ENCODE data around the gene COL18A1.
"Not testable (repeated sequence)": the region's sequence is repeated elsewhere in the genome, so short reads cannot be mapped to it uniquely, and the experiment has no call there.

Gene COL18A1

GRCh38 chr21:45442686-45443594 is 38.0 kb downstream of the COL18A1 start:
- not testable (repeated sequence) for DNase-seq

- no peak for DNase-seq
Observed at GRCh38 chr21:45443595-45444181, 38.7 kb downstream of the COL18A1 start.

DNA sequence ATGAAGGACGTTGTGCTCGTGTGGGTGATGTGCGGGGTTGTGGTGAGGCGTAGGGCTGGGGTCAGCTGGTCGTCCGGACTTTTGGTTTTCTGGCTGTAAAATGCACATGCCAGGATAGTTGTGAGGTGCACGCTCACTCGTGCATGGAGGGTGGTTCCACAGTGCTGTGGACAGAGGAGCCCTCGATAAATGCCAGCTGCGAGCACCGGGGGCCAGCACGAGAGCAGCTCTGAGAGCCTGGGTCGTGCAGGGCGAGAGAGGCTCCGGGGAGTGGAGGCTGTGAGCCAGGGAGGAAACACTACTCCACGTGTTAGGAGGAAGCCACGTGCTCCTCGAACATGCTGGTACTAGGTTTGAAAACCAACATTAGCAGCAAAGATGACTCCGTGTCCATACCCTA is 39.4 kb downstream of the COL18A1 start:
- DNase-seq = no peak

DNA sequence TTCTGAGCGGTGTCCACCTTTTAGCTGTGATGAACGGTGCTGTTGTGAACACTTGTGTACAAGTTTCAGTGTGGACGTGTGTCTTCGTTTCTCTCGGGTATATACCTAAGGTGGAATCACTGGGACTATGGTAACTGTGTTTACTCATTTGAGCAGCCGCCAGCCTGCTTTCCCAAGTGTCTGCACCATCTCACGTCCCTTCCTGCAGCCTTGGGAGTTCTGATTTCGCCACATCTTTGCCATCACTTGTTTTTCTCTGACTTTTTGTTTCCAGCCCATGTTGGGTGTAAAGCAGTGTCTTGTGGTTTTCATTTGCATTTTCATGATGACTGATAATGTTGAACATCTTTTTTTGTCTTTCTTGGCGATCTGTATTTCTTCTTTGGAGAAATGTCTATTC is 40.4 kb downstream of the COL18A1 start:
- DNase-seq = no peak

- DNase-seq = no peak
Observed at GRCh38 chr21:45447821-45448220, 42.9 kb downstream of the COL18A1 start.

DNA sequence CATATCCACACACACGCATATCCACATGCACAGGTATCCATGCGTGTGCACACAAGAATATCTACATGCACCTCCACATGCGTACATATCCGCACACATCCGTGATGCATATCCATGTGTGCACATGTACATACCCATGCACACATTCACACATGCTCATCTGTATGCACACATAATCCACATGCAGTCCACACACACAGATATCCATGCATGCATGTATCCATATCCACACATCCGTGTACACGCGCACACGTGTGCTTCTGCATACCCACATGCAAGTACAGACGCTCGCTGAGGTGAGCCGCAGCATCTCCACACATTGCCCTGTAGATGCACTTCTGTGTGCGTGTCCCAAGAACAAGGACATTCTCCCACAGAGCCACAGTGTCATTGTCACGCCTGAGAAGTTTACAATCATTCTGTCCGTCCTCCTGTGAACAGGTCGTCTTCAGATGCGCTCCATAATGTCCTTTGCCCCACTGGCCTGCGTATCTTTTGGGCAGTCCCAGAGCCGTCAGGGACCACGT is 43.4 kb downstream of the COL18A1 start:
- DNase-seq = no peak

DNA sequence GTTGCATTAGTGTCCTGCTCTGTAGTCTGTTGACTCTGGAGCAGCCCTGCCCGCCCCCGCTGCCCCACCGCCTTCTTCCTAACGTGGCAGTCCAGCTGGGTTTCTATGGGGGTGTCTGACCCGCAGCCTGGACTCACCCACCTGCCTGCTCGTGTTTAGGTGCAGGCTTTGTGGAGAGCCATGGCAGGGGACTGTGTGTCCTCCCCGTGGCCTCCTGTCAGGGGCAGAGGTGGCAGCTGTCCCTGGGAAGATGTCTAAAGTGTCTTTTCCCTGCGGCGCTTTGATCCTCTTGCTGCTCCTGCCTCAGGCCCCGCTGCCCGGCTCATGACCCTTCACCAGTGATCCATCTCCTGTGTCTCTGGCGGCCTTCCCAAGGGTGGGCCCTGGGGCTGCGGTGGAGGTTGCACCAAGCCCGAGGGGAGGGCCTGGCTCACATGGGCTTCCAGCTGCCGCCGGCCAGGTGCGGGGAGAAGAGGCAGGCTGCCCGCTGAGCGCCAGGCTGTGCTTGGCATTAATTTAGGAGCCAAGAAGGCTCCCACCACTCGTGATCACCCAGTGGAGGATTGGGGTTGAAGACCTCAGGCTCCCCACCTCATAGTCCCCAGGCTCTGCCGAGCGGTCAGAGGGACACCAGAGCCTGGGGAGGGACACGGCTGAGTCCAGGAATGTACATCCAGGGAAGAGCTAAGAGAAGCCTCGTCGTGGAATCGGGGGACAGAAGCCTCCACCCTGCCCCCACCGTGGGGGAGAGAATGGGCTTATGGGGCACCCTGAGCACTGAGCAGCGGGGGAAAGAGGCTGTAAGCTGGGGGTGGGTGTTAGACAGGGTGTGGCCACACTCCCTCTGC is 44.1 kb downstream of the COL18A1 start:
- no peak for DNase-seq

DNA sequence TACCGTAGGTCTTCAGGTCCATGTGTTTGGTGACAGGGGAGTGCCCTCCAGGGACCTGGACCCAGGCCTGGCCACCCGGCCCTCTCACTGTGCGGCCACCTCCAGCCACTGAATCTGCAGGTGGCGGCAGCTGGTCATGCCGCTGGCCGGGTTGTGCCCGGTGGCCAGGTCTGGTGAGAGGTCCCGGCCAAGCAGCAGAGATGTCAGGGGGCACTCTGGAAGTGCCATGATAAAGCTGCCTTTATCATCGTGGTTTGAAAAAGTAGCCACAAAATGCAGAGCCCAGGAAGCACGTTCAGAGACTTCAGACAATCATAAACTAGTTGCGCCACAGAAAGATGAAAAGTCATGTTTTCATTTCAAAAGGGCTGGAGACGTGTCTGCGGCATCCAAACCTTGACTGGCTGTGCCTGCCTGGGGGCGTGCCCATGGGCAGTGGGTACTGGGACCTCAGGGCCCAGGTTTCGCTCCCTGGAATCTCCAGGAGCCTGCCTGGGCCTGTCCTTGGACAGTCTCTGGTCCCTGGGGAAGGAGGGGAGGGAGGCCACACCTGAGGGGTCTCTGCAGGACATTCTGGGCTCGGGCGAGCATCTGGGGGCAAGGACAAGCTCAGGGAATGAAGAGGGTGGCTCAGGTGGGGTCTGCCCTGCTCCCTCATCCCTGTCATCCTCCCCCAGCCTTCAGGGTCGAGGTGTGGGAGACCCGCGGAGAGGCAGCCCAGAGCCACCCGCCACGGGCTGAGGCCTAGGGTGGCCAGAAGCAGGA is 44.9 kb downstream of the COL18A1 start:
- DNase-seq = no peak

DNA sequence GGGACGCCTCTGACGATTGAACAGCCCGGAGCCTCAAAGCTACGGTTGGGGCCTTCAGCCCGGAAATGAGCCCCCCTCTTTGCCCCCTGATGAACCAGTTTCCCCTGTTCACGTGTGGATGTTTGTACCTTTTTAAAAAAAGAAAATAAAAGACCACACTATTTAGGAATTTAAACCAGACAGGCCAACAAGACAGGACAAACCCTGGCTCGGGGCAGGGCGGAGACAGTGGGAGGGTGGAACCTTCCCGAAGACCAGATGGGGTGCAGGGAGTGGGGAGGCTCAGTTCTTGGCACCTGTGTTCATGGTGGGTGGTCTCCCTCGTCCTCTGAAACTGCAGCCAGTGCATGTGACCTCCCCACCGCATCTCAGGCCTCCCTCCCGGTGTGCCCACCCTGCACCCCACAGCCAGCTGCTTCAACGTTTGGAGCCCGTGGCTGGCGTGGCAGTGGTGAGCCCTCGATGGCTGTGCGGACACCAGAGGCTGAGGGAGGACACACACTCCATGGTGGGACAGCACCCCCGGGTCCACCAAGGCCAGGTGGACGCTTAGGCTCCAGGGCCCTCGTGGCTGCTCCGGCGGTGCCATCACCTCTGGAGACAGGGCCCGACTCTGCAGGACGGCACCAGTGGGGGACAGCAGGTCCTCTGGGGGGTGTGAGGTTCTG is 45.6 kb downstream of the COL18A1 start:
- no peak for DNase-seq

- no peak for DNase-seq
Observed at GRCh38 chr21:45451091-45451740, 46.3 kb downstream of the COL18A1 start.

DNA sequence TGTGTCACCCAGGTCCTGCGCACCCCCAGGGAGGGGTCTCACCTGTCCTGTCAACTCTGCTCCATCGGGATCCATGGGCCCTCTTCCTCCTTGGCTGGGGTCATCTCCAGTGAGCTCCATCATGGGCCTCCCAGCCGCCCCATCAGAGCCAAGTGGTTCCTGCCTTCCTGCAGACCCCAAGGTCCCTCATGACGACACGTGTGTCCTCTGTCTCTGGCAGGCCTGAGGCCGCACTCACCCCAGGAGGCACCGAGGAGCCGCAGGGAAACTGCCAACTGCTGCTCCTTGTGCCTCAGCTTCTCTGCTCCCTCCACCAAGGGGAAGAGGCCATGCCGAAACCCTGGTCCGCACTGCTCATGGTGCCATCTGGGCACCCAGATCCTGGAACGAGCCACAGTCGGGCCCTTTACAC is 46.8 kb downstream of the COL18A1 start:
- DNase-seq = no peak

- no peak for DNase-seq
Observed at GRCh38 chr21:45452696-45453307, 47.8 kb downstream of the COL18A1 start.

- DNase-seq = no peak
Observed at GRCh38 chr21:45453308-45453950, 48.5 kb downstream of the COL18A1 start.

DNA sequence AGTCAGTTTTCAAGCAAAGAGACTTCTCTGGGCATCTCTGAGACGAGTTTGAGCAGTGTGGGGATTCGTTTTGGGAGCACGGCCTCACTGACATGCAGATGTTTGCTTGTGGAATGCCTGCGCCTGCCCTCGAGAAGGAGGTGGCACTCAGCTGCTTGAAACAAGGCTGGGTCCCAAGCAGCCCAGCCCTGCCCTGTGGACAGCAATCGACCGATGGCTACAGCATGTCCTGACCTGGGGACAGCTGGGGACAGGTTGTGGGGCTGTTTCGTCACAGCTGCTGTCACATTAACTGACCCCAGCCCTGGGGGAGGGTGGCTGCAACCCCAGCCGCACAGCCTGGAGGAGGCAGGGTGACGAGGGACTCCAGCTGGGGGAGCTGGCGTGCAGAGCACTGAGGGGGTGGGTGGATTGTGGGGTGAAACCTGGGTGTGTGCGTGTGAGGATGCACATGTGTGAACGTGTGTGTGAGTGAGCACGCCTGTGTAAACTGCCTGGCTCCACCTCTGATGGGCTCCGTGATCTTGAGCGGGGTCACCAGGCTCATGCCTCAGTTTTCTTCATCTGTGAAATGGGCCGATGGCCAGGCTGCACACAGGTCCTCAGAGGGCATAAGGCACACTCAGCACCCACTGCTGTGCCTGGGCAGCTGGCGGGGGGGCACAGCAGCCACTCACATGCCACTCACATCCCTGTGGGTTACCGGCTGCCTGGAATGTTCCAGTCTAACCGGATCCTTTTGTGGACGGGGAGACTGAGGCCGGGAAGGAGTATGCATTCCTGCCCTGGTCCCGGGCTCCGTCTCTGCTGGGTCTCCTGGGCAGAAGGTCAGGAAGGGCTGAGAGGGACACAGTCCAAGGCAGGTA is 49.3 kb downstream of the COL18A1 start:
- DNase-seq = no peak

DNA sequence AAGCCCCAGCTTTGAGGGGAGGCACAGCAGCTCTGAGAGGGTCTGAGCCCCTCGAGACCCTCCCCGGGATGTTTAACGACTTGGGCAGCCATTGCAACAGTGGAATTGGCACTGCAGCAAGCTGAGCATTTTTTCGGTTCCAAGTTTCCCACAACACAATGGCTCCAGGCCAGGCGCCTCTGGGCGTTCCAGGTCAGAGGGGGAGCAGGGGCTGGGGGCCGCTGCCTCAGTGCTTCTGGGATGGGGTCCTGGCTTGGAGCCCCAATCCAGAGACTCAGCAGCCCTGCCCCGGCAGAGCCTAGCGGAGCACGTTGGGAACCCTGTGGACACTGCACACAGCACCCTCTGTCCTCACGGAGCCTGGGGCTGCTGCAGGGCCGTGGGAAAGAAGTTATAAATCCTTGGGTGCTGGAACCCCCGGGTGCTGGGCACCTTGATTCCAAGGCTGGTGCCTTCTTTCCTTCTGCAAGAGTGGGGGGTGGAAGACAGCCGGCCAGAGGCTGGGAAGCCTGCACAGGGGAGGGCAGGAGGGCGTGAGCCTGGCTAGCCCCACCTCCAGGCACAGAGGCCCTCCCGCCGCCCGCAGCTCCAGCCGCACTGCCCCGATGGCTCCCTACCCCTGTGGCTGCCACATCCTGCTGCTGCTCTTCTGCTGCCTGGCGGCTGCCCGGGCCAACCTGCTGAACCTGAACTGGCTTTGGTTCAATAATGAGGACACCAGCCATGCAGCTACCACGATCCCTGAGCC is 50.1 kb downstream of the COL18A1 start:
- no peak for DNase-seq

DNA sequence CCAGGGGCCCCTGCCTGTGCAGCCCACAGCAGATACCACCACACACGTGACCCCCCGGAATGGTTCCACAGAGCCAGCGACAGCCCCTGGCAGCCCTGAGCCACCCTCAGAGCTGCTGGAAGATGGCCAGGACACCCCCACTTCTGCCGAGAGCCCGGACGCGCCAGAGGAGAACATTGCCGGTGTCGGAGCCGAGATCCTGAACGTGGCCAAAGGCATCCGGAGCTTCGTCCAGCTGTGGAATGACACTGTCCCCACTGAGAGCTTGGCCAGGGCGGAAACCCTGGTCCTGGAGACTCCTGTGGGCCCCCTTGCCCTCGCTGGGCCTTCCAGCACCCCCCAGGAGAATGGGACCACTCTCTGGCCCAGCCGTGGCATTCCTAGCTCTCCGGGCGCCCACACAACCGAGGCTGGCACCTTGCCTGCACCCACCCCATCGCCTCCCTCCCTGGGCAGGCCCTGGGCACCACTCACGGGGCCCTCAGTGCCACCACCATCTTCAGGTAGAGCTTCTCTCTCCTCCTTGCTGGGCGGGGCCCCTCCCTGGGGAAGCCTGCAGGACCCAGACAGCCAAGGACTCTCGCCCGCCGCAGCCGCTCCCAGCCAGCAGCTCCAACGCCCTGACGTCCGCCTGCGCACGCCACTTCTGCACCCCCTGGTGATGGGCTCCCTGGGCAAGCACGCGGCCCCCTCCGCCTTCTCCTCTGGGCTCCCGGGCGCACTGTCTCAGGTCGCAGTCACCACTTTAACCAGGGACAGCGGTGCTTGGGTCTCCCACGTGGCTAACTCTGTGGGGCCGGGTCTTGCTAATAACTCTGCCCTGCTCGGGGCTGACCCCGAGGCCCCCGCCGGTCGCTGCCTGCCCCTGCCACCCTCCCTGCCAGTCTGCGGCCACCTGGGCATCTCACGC is 51.0 kb downstream of the COL18A1 start:
- no peak for DNase-seq

GRCh38 chr21:45456584-45457160 is 51.7 kb downstream of the COL18A1 start:
- DNase-seq = no peak
